H1 (cell line): Measurements from ENCODE around the gene OTX2. TPM values are rescaled to one million over a fixed set of nuclear protein-coding genes. Genes with fewer than 3 reads are reported as not detected.
A peak's percentile ranks its signal among the peaks of the same experiment; 100 is the strongest.

Source experiments
- ASH2L ChIP-seq: fragments of 200-600, 300-600 bp; sonication (generic); IDR thresholded peaks from one replicate; pipeline ENCODE4 v1.7.1; 2017; ENCODE audit warnings: low read length
- CTCF ChIP-seq, 3 experiments: IDR thresholded peaks; 1 replicate in 2 of 3; 2 replicates in 1 of 3; pipeline versions ENCODE4 v1.5.1 to v1.6.1; 2011; ENCODE audit warnings: low read length in 3 of 3, mild to moderate bottlenecking in 3 of 3, inconsistent platforms in 2 of 3, low read depth in 1 of 3, moderate library complexity in 1 of 3; ENCODE audit not compliant: insufficient read depth in 1 of 3; ENCODE audit errors: control extremely low read depth in 1 of 3
- EP300 ChIP-seq, 2 experiments: IDR thresholded peaks; 1 replicate in 1 of 2; 2 replicates in 1 of 2; pipeline ENCODE4 v1.6.1; 2011 to 2012; ENCODE audit warnings: low read depth in 2 of 2, low read length in 2 of 2, mild to moderate bottlenecking in 2 of 2, borderline replicate concordance in 1 of 2, inconsistent platforms in 1 of 2, moderate library complexity in 1 of 2
- EZH2 ChIP-seq: fragments of 200-600 bp; sonication (generic); IDR thresholded peaks from 2 replicates; pipeline ENCODE4 v1.7.1; 2012; ENCODE audit warnings: low read depth, mild to moderate bottlenecking, moderate library complexity, low read length, inconsistent platforms; ENCODE audit not compliant: severe bottlenecking
- MAX ChIP-seq: IDR thresholded peaks from 2 replicates; pipeline ENCODE4 v1.6.1; 2012; ENCODE audit warnings: inconsistent platforms
- NANOG ChIP-seq: IDR thresholded peaks from 2 replicates; pipeline ENCODE4 v1.6.1; 2011; ENCODE audit warnings: low read length, low read depth, mild to moderate bottlenecking, inconsistent platforms; ENCODE audit not compliant: insufficient read depth, poor library complexity, severe bottlenecking
- NRF1 ChIP-seq: IDR thresholded peaks from 2 replicates; pipeline ENCODE4 v1.6.1; 2011; ENCODE audit warnings: mild to moderate bottlenecking, low read depth, low read length, improper control_type of control experiment
- PHF8 ChIP-seq: fragments of 200-600 bp; sonication (generic); conservative IDR thresholded peaks from 2 replicates; pipeline ENCODE4 v1.7.1; 2012; ENCODE audit warnings: low read depth, mild to moderate bottlenecking, inconsistent platforms, low read length, moderate library complexity
- POLR2AphosphoS5 ChIP-seq: IDR thresholded peaks from 2 replicates; pipeline ENCODE4 v1.6.1; 2011; ENCODE audit warnings: low read depth, low read length
- RAD21 ChIP-seq, 2 experiments: IDR thresholded peaks in 1 of 2; conservative IDR thresholded peaks in 1 of 2; 2 replicates each; pipeline ENCODE4 v1.6.1; 2011; ENCODE audit warnings: low read depth in 2 of 2, low read length in 2 of 2, improper control_type of control experiment in 1 of 2, inconsistent platforms in 1 of 2, mild to moderate bottlenecking in 1 of 2, moderate library complexity in 1 of 2
- RFX5 ChIP-seq: IDR thresholded peaks from 2 replicates; pipeline ENCODE4 v1.6.1; 2011; ENCODE audit warnings: low read depth, low read length, improper control_type of control experiment, borderline replicate concordance
- SIRT6 ChIP-seq: IDR thresholded peaks from one replicate; pipeline ENCODE4 v1.7.1; 2012; ENCODE audit warnings: low read length, inconsistent platforms
- SIX5 ChIP-seq: IDR thresholded peaks from 2 replicates; pipeline ENCODE4 v1.6.1; 2011; ENCODE audit warnings: mild to moderate bottlenecking, low read depth, low read length
- SP1 ChIP-seq: IDR thresholded peaks from 2 replicates; pipeline ENCODE4 v1.6.1; 2011; ENCODE audit warnings: low read depth, low read length
- SUZ12 ChIP-seq: fragments of 200-600 bp; sonication (generic); IDR thresholded peaks from 2 replicates; pipeline ENCODE4 v1.6.1; 2012; ENCODE audit warnings: mild to moderate bottlenecking, inconsistent platforms, low read length, moderate library complexity, mixed read lengths
- TAF1 ChIP-seq: IDR thresholded peaks from 2 replicates; pipeline ENCODE4 v1.6.1; 2011; ENCODE audit warnings: mild to moderate bottlenecking, low read depth, low read length
- TAF7 ChIP-seq: optimal IDR thresholded peaks from 2 replicates; pipeline ENCODE3; 2011; ENCODE audit warnings: low read depth, mild to moderate bottlenecking, inconsistent platforms, low read length, moderate library complexity, borderline replicate concordance
- TBP ChIP-seq: IDR thresholded peaks from 2 replicates; pipeline ENCODE4 v1.6.1; 2011; ENCODE audit warnings: low read depth, low read length, improper control_type of control experiment
- TEAD4 ChIP-seq: IDR thresholded peaks from 2 replicates; pipeline ENCODE4 v1.6.1; 2012; ENCODE audit warnings: low read depth, low read length, inconsistent platforms, mixed read lengths
- ZNF274 ChIP-seq: IDR thresholded peaks from 2 replicates; pipeline ENCODE4 v1.7.0; 2012; ENCODE audit warnings: low read length, borderline replicate concordance; ENCODE audit errors: extremely low read depth
- polyA plus RNA-seq, 7 experiments: library from polyadenylated mRNA; depleted of rRNA in 3 of 7; stranded (reverse) in 5 of 7; unstranded in 2 of 7; fragments of >200 nt in 5 of 7; fragments of 200-250 nt in 2 of 7; gene quantifications; 1 replicate in 5 of 7; 2 replicates in 1 of 7; 4 replicates in 1 of 7; pipeline versions ENCODE4 v1.2.1 to v1.2.3, GENCODE V29; 2011 to 2013; ENCODE audit warnings: missing spikeins in 2 of 7, mixed read lengths in 2 of 7
- total RNA-seq: library from RNA; stranded (reverse); fragmentation: NEBNext Ultra II Directional; extraction: Animal tissue kit (Norgen Biotek cat#: 25700); gene quantifications from 2 replicates; pipeline ENCODE4 v1.2.1, GENCODE V29; 2021

OTX2 gene
- total and polyA plus RNA-seq, 2 of the 8 experiments (the other 6 are each of a cell fraction or from before 2014, with no cell fraction given), result 33.9 to 155 TPM

GRCh38 chr14:56805201-56805991 lies 4.9 kb downstream of the OTX2 start (continued):
- TF ChIP-seq EP300 (IDR thresholded peaks at IDR 0.05; ENCODE audit: borderline replicate concordance in 1 of 2, low read depth in 2 of 2, low read length in 2 of 2) (peak in 1 of 2 experiments; percentile 89; a peak in 1 of 3 replicates), SP1 (peak; percentile 94), SIX5 (0 out of 2 replicates have a peak, but pooled peaks have one; percentile 28), RAD21 (IDR thresholded peaks at IDR 0.05 in 1 of 2, conservative IDR thresholded peaks at IDR 0.05 in 1 of 2; ENCODE audit: low read depth in 2 of 2, low read length in 2 of 2) (0 out of 4 replicates have a peak, but pooled peaks of 1 of the 2 experiments have one; percentile 3), EZH2 (no peak), TAF7 (peak; percentile 77), SIRT6 (no peak), CTCF (IDR thresholded peaks at IDR 0.05; ENCODE audit: control extremely low read depth in 1 of 3, insufficient read depth in 1 of 3, low read depth in 1 of 3, low read length in 3 of 3) (no peak), TAF1 (peak; percentile 94), MAX (no peak), NANOG (peak; percentile 98), RFX5 (no peak), NRF1 (no peak), TBP (peak; percentile 95), POLR2AphosphoS5 (peak; percentile 95), ZNF274 (no peak), ASH2L (peak; percentile 42), PHF8 (peak; percentile 42; the same call in 1 of the 2 replicates), SUZ12 (no peak), TEAD4 (peak; percentile 48; the same call in 1 of the 2 replicates)
